Caco-2 (cell line): ENCODE results near the gene CAMK1D. TPM values are rescaled to one million over a fixed set of nuclear protein-coding genes. Genes with fewer than 3 reads are reported as not detected.

Experiments used
- BruUV-seq: library from RNA; stranded (reverse); fragments of 400-500 nt; replicated peaks from 2 replicates; lab custom pipeline; 2021; lab: Mats Ljungman, UMichigan
- CTCF ChIA-PET: fragments of 300-600 bp; sonication (Branson Sonifier 250); formaldehyde crosslinking; loops from one replicate; lab custom pipeline; 2022; ENCODE audit warnings: antibody characterized with exemption; lab: Charles Lee
- POLR2A ChIA-PET: fragments of 300-600 bp; sonication (Branson Sonifier 250); formaldehyde crosslinking; loops from one replicate; lab custom pipeline; 2022; ENCODE audit warnings: antibody characterized with exemption; lab: Charles Lee
- DNase-seq, 2 experiments: peaks; one replicate each; pipeline versions ENCODE4 v3.0.0 to v3.0.0-alpha.2; 2020 to 2022
- H3K27me3 ChIP-seq: replicated peaks from 2 replicates; pipeline ENCODE4 v1.6.0; 2011; ENCODE audit warnings: low read length; ENCODE audit not compliant: control insufficient read depth, insufficient read depth
- H3K36me3 ChIP-seq: 2 replicates; pipeline ENCODE4 v1.5.1; 2011; ENCODE audit warnings: low read length; ENCODE audit not compliant: control insufficient read depth, insufficient read depth
- H3K4me1 ChIP-seq: fragments of 250-450 bp; sonication (Bioruptor Pico); 2 replicates; pipeline ENCODE4 v1.5.1; 2020; ENCODE audit warnings: mild to moderate bottlenecking
- H3K4me3 ChIP-seq: 2 replicates; pipeline ENCODE4 v1.5.1; 2011; ENCODE audit warnings: low read depth, mild to moderate bottlenecking, control low read depth, low read length
- H3K9me3 ChIP-seq: fragments of 250-450 bp; sonication (Bioruptor Pico); 2 replicates; pipeline ENCODE4 v1.5.1; 2020; ENCODE audit warnings: mild to moderate bottlenecking, moderate library complexity
- H3K27ac Mint-ChIP-seq: one replicate; pipeline ENCODE4 v1.8.0; 2022; ENCODE audit warnings: mixed read lengths; ENCODE audit not compliant: unreplicated experiment
- H3K27me3 Mint-ChIP-seq: one replicate; pipeline ENCODE4 v1.8.0; 2022; ENCODE audit warnings: mixed read lengths; ENCODE audit not compliant: insufficient read depth, unreplicated experiment
- H3K36me3 Mint-ChIP-seq: one replicate; pipeline ENCODE4 v1.8.0; 2022; ENCODE audit warnings: mild to moderate bottlenecking, mixed read lengths; ENCODE audit not compliant: insufficient read depth, unreplicated experiment
- H3K4me1 Mint-ChIP-seq: one replicate; pipeline ENCODE4 v1.8.0; 2022; ENCODE audit warnings: low read depth, mixed read lengths; ENCODE audit not compliant: unreplicated experiment
- H3K4me3 Mint-ChIP-seq: one replicate; pipeline ENCODE4 v1.8.0; 2022; ENCODE audit warnings: mild to moderate bottlenecking, moderate library complexity, mixed read lengths; ENCODE audit not compliant: unreplicated experiment
- H3K9me3 Mint-ChIP-seq: one replicate; pipeline ENCODE4 v1.8.0; 2022; ENCODE audit warnings: mixed read lengths; ENCODE audit not compliant: unreplicated experiment
- intact Hi-C: fragments of 100-400 bp; cut with micrococcal nuclease; formaldehyde crosslinking; loops from one replicate; pipeline ENCODE4 v1.10.0; 2022; ENCODE audit not compliant: unreplicated experiment
- total RNA-seq: library from RNA; stranded (reverse); gene quantifications from 2 replicates; pipeline ENCODE4 v1.2.3, GENCODE V29; 2022
- TF ChIP-seq, protein P1 (sequence below), 2 experiments: fragments of 200-600 bp in 1 of 2; IDR thresholded peaks; 1 replicate in 1 of 2; 2 replicates in 1 of 2; pipeline versions ENCODE4 v1.5.1 to v1.8.0; 2011 to 2022; ENCODE audit warnings: antibody characterized with exemption in 1 of 2, control low read depth in 1 of 2, inconsistent platforms in 1 of 2, low read depth in 1 of 2, low read length in 1 of 2, mild to moderate bottlenecking in 1 of 2, moderate library complexity in 1 of 2; ENCODE audit not compliant: insufficient read depth in 1 of 2, severe bottlenecking in 1 of 2, unreplicated experiment in 1 of 2

CAMK1D gene
- total RNA-seq, 1 experiment from 2014 or later = 10.9 TPM

DNA sequence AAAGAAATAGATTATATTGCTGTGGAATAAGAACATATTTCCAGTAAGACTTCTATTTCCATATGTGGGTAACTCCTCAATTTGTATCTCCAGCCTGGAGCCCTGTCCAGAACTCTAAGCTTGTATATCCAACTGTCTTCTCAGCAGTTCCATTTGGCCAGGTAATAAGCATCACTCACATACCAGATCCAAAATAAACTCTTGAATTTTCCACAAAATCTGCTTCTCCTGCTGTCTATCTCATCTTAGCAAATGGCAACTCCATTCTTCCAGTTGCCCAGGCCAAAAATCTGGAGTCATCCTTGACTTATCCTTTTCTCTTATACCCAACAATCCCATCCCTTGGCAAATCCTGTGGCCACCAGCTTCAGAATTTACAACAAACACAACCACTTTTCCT lies 325.8 kb downstream of the CAMK1D start:
- TF ChIP-seq, protein P1, sequence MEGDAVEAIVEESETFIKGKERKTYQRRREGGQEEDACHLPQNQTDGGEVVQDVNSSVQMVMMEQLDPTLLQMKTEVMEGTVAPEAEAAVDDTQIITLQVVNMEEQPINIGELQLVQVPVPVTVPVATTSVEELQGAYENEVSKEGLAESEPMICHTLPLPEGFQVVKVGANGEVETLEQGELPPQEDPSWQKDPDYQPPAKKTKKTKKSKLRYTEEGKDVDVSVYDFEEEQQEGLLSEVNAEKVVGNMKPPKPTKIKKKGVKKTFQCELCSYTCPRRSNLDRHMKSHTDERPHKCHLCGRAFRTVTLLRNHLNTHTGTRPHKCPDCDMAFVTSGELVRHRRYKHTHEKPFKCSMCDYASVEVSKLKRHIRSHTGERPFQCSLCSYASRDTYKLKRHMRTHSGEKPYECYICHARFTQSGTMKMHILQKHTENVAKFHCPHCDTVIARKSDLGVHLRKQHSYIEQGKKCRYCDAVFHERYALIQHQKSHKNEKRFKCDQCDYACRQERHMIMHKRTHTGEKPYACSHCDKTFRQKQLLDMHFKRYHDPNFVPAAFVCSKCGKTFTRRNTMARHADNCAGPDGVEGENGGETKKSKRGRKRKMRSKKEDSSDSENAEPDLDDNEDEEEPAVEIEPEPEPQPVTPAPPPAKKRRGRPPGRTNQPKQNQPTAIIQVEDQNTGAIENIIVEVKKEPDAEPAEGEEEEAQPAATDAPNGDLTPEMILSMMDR (IDR thresholded peaks at IDR 0.05; ENCODE audit: insufficient read depth in 1 of 2, low read depth in 1 of 2, low read length in 1 of 2, severe bottlenecking in 1 of 2, unreplicated experiment in 1 of 2) = no peak
- Mint-ChIP-seq H3K4me1 (no peaks in the 10 kb centered on the region), H3K36me3 (no peaks in the 10 kb centered on the region), H3K9me3 (peaks cover 5% of the 10 kb centered on the region), H3K27ac (no peak overlapping the region), H3K27me3 (peaks cover 11% of the 10 kb centered on the region), H3K4me3 (no peak overlapping the region)
- DNase-seq = no peak
- intact Hi-C loops = no loop called here
- H3K4me1 ChIP-seq = no peaks in the 10 kb centered on the region
- no peaks in the 10 kb centered on the region for H3K36me3 ChIP-seq
- CTCF ChIA-PET = no interaction called here
- no TSS peak for BruUV-seq
- no peaks in the 10 kb centered on the region for H3K27me3 ChIP-seq
- no peaks in the 10 kb centered on the region for H3K9me3 ChIP-seq
- POLR2A ChIA-PET = no interaction called here
- no peak overlapping the region for H3K4me3 ChIP-seq

DNA sequence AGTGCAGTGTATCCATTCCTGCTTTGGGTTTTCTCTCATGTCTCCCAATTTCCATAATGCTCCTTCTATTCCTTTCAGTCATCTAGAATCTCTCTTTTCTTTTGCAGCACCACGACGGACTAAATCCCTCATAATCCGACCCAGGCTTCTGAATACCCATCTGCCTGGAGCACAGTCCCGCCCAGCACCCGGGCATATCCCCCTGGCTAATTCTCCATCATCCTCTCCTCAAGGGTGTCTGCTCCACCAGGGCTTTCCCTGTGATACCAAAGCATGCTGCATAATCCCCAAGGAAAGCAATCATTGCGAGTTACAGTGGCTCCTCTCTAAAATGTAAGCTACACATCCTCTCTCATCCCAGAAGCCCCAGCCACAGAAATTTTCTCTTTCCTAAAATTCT lies 330.3 kb downstream of the CAMK1D start:
- no peaks in the 10 kb centered on the region for H3K36me3 Mint-ChIP-seq
- intact Hi-C loops = no loop called here

DNA sequence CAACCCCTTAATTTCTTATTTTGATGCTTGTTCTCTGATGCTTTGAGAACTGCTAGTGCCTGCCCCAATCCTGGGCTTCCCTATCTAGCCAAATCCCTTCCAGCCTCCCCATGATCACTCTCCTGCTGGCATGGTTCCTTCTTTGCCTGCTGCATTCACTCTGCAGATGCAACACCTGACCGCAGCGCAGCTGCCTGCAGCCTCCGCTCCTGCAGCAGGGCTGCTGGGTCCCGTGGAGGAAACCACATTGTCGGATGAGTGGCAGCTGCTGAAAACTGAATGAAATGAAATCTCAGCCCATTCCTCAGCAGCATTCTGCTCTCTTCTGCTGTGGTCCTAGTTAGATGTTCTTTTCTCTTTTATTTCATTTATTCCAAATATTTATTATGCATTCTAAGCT lies 331.9 kb downstream of the CAMK1D start:
- Histone ChIP-seq H3K4me3 (no peak overlapping the region), H3K36me3 (no peaks in the 10 kb centered on the region), H3K27me3 (no peaks in the 10 kb centered on the region), H3K4me1 (no peaks in the 10 kb centered on the region), H3K9me3 (no peaks in the 10 kb centered on the region)
- DNase-seq = no peak
- no peak overlapping the region for H3K27ac Mint-ChIP-seq
- TF ChIP-seq, protein P1 (IDR thresholded peaks at IDR 0.05; ENCODE audit: insufficient read depth in 1 of 2, low read depth in 1 of 2, low read length in 1 of 2, severe bottlenecking in 1 of 2, unreplicated experiment in 1 of 2) = no peak
- no peak overlapping the region for H3K4me3 Mint-ChIP-seq
- intact Hi-C loops = no loop called here
- no TSS peak for BruUV-seq
- POLR2A ChIA-PET = no interaction called here
- H3K9me3 Mint-ChIP-seq = no peaks in the 10 kb centered on the region
- no peaks in the 10 kb centered on the region for H3K36me3 Mint-ChIP-seq
- H3K27me3 Mint-ChIP-seq = peaks cover 18% of the 10 kb centered on the region
- no peaks in the 10 kb centered on the region for H3K4me1 Mint-ChIP-seq
- CTCF ChIA-PET = no interaction called here

More for the DNA sequence above, 330.3 kb downstream of the CAMK1D start:
- no TSS peak for BruUV-seq
- H3K27me3 Mint-ChIP-seq = peaks cover 18% of the 10 kb centered on the region
- H3K27ac Mint-ChIP-seq = no peak overlapping the region
- ChIA-PET CTCF (no interaction called here), POLR2A (no interaction called here)
- Histone ChIP-seq H3K36me3 (no peaks in the 10 kb centered on the region), H3K4me3 (no peak overlapping the region), H3K9me3 (no peaks in the 10 kb centered on the region), H3K4me1 (no peaks in the 10 kb centered on the region), H3K27me3 (no peaks in the 10 kb centered on the region)
- no peak for DNase-seq
- H3K4me1 Mint-ChIP-seq = no peaks in the 10 kb centered on the region
- no peaks in the 10 kb centered on the region for H3K9me3 Mint-ChIP-seq
- TF ChIP-seq, protein P1 (IDR thresholded peaks at IDR 0.05; ENCODE audit: insufficient read depth in 1 of 2, low read depth in 1 of 2, low read length in 1 of 2, severe bottlenecking in 1 of 2, unreplicated experiment in 1 of 2) = no peak
- no peak overlapping the region for H3K4me3 Mint-ChIP-seq
